Renal cortex interstitium (tissue), 11 donors: ENCODE measurements around the gene SLC24A3. TPM values are rescaled to one million over a fixed set of nuclear protein-coding genes. Genes with fewer than 3 reads are reported as not detected.
A peak's percentile ranks its signal among the peaks of the same experiment; 100 is the strongest.

Source experiments
- DNase-seq, 11 donors: peaks; one replicate each; pipeline ENCODE4 v3.0.0-alpha.2; 2013; ENCODE audit warnings: low read depth in 9 of 11, low spot score in 4 of 11; ENCODE audit errors: extremely low read depth in 1 of 11
- polyA plus RNA-seq, 3 donors: library from polyadenylated mRNA; unstranded; fragments of 120-200 nt; gene quantifications; one replicate each; pipeline ENCODE4 v1.2.1, GENCODE V29; 2013; ENCODE audit not compliant: insufficient read length in 3 of 3

The SLC24A3 gene
- polyA plus RNA-seq, 3 donors = 3.5 to 5.4 (median 4.8) TPM

DNA sequence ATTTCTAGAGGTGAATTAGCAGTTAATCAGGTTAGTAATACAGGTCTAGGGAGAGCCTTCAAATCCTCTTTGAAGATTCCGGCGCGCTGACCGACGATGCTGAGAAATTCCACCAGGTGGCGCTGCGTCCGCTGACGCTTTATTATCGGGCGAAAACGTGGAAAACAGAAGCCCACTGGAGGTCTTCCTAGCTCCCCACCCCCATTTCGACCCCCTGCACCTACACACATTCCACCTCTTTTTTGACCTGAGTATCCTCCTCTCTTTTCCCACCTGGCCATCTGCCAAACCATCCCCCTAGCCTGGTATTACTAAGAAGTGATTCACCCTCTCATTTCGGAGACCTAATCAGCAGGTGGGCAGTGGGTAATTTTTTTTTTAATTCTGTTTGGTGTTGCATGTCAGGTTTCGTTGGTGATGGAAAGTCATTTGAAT is 480.3 kb downstream of the SLC24A3 start:
- DNase-seq = peak in 3 of 11 donors; percentile 15 to 66 (median 46)

DNA sequence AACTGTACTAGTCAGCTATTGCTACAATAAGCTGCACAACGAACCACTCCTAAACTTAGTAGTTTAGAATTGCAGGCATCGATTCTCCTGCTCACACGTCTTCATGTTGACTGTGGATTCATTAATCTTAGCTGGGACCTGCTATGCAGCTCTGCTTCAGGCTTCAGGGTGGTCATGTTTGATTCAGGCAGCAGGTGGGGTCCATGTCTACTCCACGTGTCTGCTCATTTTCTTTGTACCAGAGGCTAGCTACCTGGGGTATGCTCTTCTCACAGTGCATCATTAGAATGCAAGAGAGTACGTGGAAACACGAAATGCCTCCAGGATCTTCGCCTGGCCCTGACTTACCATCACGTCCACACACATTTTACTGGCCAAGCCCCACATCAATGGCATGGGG is 481.1 kb downstream of the SLC24A3 start:
- no peak for DNase-seq

DNA sequence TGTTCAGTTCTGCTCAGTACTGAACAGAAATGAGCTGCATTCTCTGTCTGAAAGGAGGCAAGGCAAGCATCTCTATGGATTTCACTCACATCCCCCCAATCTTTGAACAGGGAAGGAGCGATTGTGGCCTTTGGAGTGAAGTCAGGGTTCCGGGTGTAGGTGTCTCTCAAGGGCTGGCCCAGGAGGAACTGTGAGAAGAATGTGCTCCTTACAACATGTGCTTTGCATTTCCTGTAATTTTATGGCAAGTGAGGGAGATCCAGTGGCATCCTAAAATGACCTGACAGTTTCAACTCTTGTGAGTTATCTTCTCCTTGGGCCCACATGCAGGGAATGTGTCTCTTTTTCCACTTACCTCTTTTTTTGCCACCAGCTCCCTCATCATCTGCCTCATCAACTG is 482.6 kb downstream of the SLC24A3 start:
- DNase-seq = no peak

DNA sequence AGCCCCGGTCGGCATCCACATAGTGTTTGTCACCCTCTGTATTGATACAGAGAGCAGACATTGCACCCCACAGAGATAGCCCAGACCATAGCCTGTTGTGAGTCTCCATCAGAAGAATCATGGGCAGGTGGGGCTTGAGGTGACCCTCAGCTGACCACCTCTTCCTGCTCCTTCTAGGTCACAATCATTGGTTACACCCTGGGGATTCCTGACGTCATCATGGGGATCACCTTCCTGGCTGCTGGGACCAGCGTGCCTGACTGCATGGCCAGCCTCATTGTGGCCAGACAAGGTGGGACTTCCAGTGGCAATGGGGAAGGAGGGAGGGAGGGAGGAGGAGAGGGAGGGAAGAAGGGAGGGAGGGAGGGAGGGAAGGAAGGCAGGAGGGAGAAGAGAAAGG is 484.2 kb downstream of the SLC24A3 start:
- DNase-seq = no peak

DNA sequence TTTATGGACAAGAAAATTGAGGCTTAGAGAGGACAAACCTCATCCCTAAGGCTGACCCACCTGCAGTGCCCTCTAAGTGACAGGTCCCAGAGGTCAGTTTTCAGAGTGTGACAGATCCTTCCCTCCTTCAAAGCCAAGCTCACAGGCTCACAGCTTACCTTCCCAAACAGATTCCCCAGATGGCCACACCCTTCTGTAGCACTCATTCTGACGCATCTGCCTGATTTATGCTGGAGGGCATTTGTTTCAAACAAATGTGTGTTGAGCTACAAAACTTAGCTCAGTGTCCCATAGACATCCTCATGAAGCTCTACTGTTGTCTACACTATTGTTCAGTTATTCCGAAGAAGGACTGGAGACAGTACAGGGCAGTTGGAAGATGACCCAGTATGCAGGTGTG is 485.0 kb downstream of the SLC24A3 start:
- DNase-seq = no peak

DNA sequence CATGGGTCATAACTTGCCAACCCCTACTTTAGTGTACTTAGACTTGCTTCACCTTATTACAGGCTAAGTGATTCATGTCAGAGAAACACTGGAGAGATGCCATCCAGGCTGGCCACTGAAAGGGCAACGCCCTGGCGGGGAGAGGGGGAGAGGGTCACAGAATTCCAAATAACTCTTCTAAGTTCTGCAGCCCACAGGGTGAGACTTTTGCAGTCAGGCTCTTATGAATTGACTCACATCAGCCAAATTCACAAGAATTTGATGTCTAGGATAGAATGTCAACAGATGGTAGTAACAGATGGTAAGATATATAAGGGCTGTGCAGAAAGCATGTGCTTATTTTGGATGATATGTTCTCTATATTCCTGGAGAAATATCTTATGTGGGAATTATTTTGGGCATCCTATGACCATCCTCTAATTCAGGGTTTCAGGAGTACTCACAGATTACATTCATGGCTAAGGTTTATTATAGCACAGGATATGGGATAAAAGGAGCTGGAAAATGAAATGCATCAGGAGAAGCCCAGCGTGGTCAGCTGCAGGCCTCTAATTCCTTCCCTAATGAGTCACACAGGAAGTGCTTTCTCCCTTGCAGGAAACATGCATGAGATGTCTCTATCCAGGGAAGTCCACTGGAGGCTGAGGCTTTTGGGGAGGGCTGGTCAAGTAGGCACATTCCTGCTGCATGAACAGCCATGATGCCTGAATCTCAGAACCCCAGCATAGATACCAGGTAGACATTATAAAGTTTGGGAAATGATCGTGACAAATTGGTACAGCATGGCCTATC is 486.9 kb downstream of the SLC24A3 start:
- DNase-seq = no peak

DNA sequence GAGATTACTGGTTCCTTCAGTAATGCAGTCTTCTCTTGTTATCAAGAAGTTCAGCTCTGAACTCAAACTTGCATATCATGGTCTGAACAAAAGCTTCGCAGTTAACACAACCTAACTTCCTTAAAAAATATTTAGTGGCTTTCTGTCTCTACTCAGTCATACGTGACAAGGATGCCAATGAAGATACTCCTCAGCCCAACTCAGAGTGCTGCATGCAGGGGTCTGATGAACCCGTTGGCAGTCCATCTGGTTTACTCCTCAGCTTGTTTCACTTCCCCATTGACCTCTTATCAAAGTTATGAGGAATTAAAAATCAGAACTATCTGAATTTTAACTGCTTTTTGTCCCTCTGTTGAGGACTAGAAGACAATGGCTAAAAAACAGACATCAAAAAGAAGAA is 489.0 kb downstream of the SLC24A3 start:
- no peak for DNase-seq

DNA sequence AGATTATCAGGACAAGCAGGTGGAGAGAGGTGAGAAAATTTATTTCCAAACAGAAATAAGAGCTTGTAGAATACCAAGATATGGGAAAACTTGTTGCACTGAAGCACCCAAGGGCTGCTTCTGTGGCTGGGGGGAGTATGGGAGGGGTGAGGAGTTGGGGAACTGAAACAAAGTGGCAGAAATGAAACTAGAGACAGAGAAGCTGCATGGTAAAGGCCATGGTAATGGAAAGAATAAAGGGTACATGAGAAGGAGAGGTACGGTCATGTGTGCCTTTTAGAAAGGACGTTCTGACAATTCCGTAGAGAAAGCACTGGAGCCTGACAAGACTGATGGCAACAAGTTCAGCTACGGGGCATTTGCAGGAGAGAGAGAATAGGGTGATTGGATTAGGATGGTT is 494.0 kb downstream of the SLC24A3 start:
- no peak for DNase-seq

DNA sequence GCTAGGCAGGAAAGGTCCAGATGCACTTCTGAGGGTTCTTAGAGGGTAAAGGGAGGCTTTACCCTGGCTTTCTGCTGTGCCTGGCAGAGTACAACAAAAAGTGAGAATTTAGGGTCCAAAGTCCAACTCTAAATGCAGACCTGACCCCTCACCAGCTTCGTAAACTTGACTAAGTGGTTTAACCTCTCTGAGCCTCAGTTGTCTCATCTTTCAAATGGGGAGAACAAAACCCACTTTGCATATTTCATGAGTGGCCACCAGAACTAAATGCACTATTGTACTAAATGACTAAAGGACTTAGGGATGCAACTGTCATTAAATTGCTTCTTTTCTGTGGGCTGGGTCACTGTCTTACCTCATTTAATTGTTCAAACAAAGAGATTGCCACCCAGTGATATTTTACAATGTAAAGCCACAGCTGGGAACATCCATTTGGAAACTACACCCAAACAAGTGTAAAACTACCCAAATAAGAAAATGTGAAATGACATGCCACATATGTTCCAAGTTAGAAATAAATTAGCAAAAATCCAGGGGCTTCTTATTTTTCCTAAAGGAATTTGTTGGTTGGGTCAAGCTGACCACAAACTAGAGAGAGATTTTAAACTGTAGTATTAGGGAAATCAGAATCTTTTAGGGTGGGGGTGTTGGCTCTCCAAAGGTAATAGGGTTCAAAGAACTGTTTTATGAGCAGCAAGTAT is 497.3 kb downstream of the SLC24A3 start:
- no peak for DNase-seq

DNA sequence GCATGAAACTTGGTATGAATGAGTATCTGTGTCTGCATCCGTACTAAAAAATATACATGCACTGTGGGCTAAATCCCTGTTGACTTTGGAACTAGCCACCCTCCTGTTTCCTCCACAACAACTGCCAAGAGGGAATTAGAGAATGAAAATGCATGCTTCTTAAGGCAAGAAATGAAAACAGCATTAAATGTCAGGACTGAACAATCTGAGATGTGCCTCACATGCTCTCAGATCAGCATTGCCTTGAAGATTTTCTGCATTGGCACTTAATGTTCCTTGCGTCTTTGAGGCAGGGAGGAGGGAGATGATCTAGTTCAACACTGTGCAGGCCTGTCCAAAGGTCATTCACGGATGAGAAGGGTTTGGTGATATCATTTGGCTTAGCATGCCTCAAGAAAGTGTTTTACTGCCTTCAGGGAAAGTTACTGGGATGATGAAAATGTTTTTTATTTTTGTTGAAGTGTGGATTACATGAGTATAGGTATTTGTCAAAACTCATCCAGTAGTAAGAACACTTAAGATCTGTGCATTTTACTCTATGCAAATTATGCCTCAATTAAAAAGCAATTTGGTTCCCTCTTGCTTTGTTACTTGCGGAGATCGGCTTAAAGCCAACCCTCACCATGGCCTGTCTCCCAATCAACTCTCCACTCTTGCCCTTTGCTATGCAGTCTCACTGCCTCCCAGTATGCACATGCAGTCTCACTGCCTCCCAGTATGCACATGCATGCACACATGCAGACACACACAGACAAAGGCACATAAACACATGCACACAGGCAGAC is 498.1 kb downstream of the SLC24A3 start:
- peak in 3 of 11 donors; percentile 41 to 49 (median 43) for DNase-seq

DNA sequence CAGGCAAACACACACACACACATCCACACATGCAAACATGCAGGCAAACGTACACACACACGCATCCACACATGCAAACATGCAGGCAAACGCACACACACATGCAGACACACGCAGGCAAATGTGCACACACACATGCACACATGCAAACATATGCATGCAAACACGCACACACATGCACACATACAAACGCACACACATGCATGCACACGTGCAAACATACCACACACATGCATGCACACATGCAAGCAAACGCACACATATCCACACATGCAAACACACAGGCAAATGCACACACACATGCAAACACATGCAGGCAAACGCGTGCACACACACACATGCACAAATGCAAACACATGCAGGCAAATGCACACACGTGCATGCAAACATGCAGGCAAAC is 498.7 kb downstream of the SLC24A3 start:
- no peak for DNase-seq

DNA sequence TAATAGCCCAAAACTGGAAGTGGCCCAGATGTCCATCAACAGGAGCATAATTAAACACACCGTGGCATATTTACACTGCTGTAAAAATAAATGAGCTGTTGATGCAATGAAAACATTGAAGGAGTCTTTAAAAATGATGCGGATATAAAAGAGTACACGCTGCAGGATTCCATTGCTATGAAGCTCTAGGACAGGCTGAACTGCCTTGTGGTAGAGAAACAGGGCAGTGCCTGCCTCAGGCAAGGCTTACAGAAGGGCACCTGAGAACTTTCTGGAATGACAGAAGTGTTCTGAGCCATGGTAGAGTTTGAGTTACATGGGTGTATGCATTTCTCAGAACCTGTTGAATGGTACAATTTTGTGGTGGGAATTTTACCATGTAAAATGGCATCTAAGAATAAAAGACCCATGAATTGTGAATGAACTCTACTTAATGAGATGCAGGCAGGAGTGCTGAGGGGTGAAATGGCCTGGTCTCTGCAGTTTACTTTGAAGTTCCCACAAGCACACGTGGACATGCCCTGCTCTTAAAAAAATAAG is 500.3 kb downstream of the SLC24A3 start:
- DNase-seq = no peak

DNA sequence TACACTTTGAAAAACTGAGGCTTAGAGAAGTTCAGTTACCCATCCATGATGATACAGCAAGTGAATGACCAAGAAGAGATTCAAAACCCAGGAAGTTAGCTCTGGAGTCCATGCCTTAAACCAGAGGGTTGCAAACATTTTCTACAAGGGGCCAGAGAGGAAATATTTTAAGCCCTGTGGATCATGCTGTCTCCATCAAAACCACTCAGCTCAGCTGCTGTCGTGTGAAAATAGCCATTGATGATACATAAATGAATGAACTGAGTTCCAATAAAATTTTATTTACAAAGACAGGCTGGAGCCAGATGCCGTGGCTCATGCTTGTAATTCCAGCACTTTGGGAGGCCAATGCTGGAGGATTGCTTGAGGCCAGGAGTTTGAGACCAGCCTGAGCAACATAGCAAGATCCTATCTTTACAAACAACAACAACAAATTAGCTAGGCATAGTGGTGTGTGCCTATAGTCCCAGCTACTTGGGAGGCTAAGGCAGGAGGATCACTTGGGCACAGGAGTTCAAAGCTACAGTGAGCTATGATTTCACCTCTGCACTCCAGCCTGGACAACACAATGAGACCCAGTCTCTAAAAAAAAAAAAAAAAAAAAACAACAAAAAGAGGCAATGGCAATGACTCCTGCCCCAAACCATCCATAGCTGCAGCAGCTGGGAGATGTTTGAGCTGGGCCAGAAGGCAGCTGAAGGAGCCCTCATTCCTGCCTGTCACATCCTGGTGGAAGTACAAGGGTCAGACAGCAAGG is 501.6 kb downstream of the SLC24A3 start:
- no peak for DNase-seq

DNA sequence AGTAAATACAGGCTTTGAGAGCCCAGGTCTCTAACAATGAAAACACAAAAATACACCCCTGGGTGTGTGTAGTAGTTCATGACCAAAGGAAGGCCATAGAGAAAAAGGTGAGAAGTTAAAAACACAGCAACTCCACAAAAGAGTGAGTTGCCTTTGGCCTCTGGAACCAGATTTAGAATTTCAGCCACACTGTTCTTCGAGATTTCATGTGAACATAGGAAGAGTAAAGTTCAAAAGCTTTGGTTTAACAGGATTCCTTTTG is 502.1 kb downstream of the SLC24A3 start:
- DNase-seq = no peak

DNA sequence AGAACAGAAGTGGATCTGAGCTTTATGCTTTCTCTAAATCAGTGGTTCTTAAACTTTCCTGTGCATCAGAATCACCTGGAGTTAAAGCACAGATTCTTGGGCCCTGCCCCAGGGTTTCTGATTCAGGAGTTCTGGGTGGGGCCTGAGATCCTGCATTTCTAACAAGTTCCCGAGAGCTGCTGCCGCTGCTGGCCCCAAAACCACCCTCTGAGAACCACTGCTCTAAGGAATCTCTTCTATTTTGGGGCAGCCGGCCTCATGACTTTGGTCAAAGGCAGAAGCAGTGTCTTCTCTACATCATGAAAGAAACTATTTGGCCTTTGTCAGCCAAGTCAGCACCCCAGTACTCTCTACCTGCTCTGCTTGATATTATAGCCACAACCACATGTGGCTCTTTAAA is 503.5 kb downstream of the SLC24A3 start:
- no peak for DNase-seq

DNA sequence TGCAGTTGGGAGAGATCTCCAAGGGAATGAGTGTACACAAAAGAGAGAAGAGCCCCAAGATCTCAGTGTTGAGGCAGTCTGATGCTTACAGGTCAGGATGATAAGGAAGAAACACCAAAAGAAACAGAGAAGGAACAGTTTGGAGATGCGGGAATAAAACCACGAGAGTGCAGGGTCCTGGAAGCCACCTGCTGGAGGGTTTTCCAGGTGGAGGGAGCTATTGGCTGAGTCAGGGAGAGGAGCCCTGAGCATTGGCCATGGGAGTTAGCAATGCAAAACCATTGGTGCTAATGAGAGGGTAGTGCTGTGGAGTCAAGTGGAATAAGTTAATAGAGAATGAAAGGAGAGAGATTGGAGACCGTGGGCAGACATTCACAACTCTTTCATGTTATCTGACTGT is 506.4 kb downstream of the SLC24A3 start:
- DNase-seq = no peak

DNA sequence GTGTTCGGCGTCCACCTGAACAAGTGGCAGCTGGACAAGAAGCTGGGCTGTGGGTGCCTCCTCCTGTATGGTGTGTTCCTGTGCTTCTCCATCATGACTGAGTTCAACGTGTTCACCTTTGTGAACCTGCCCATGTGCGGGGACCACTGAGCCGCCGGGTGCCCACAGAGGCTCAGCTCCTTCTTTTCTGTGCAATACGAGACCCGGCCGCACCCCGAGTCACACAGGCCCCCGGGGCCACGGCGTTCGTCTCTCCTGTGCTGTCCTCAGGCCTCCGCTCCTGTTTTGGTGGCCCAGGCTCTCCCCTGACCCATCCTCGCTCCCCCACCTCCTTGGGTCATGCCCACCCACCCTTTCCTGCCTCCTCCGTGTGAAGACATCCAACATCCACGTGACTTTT is 508.5 kb downstream of the SLC24A3 start:
- DNase-seq = no peak

DNA sequence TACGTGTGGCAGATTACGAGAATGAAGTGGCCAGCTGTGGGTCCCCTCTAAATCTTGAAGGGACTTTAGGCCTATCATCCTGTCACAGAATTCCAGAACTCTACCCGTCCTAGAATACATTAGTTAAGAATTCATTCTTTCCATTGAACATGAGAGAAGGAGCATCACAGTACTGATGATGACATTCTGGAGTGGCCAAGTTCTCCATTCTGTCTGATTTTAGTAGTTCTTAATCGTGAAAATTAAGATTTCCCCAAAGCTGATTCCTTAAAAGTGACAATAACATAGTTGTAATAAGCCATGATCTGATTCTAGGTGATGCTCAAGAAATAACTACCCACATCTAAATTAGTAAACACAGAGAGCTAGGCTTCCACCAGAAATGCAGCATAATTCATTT is 510.6 kb downstream of the SLC24A3 start:
- no peak for DNase-seq

DNA sequence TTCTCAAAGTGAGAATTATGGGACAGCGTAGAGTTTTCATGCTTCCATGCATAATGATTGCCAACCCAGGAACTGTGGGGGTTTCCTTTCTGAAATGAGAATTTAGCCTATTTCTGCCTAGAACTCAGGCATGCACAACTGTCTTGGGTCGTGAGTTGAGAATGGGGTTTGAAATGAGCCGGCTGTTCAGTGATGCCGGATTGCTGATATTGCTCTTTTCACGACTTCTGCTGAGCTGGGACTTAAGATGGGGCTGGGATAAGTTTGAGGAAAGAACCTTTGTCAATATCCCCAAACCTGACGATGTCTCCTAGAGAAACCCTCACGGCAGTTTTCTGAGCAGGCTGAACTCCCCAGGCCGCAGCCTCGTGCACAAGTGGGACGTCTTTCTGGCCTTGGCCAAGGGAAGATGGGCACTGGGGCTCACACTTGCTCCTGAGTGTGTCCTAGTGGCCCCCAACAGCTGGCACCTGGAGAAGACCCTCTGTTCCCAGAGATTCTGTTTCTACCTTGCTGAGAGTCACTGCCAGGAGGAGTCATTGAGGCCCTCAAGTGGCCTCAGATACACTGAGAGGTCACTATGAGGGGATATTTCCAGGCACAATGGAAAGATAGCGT is 511.5 kb downstream of the SLC24A3 start:
- peak in 1 of 11 donors; percentile 31 for DNase-seq
